Measurements from ENCODE around the gene RBL1. TPM values are rescaled to one million over a fixed set of nuclear protein-coding genes. Genes with fewer than 3 reads are reported as not detected.
A peak's percentile ranks its signal among the peaks of the same experiment; 100 is the strongest.

RBL1 gene
- total and polyA plus RNA-seq, 2 experiments from 2014 or later: 4.4 to 7.0 TPM

GRCh38 chr20:36957875-36958667 lies 137.7 kb downstream of the RBL1 start:
- no peaks in the 10 kb centered on the region for H3K9me2 ChIP-seq (ENCODE audit: insufficient read depth)
- H2AFZ ChIP-seq: no peak overlapping the region
- H3K4me3 ChIP-seq: no peak overlapping the region
- DNase-seq: no peak
- no peaks in the 10 kb centered on the region for H3K79me2 ChIP-seq (ENCODE audit: insufficient read depth)
- in situ Hi-C loops (cut with MboI): no loop called here
- 82 to 83% methylated on average over 10 of the region's 10 CpGs for WGBS, 2 experiments (ENCODE audit: low coverage in 1 of 2, low lambda C conversion rate in 2 of 2, missing lambda C conversion rate in 2 of 2)
- no peaks in the 10 kb centered on the region for H3F3A ChIP-seq (ENCODE audit: insufficient read depth)
- H3K27ac ChIP-seq: no peak overlapping the region
- H3K27me3 ChIP-seq (replicated peaks; ENCODE audit: insufficient read depth): no peaks in the 10 kb centered on the region
- no peaks in the 10 kb centered on the region for H3K36me3 ChIP-seq (ENCODE audit: low read depth)
- no peaks in the 10 kb centered on the region for H4K20me1 ChIP-seq (ENCODE audit: insufficient read depth)
- H3K9ac ChIP-seq: no peak overlapping the region
- no peak for TF ChIP-seq EZH2phosphoT487 (IDR thresholded peaks at IDR 0.05; ENCODE audit: insufficient read depth, low read depth)
- no peak for TF ChIP-seq EZH2 (IDR thresholded peaks at IDR 0.05; ENCODE audit: insufficient read depth, poor library complexity, severe bottlenecking)
- no peak overlapping the region for H3K4me2 ChIP-seq (ENCODE audit: unreplicated experiment)
- H3K9me3 ChIP-seq (ENCODE audit: low read depth): no peaks in the 10 kb centered on the region
- no peaks in the 10 kb centered on the region for H3K4me1 ChIP-seq (ENCODE audit: insufficient read depth)

GRCh38 chr20:36956674-36957073 lies 139.1 kb downstream of the RBL1 start:
- H3K4me3 ChIP-seq: no peak overlapping the region
- H3K9me2 ChIP-seq (ENCODE audit: insufficient read depth): no peaks in the 10 kb centered on the region
- DNase-seq: no peak
- H3K9ac ChIP-seq: no peak overlapping the region
- 86 to 92% methylated on average over 2 of the region's 2 CpGs for WGBS, 2 experiments (ENCODE audit: low coverage in 1 of 2, low lambda C conversion rate in 2 of 2, missing lambda C conversion rate in 2 of 2)
- no peak overlapping the region for H3K4me2 ChIP-seq (ENCODE audit: unreplicated experiment)
- no peaks in the 10 kb centered on the region for H3F3A ChIP-seq (ENCODE audit: insufficient read depth)
- H3K9me3 ChIP-seq (ENCODE audit: low read depth): no peaks in the 10 kb centered on the region
- H2AFZ ChIP-seq: no peak overlapping the region
- H3K79me2 ChIP-seq (ENCODE audit: insufficient read depth): no peaks in the 10 kb centered on the region
- H3K36me3 ChIP-seq (ENCODE audit: low read depth): no peaks in the 10 kb centered on the region
- no peaks in the 10 kb centered on the region for H3K27me3 ChIP-seq (replicated peaks; ENCODE audit: insufficient read depth)
- no peaks in the 10 kb centered on the region for H4K20me1 ChIP-seq (ENCODE audit: insufficient read depth)
- TF ChIP-seq EZH2 (IDR thresholded peaks at IDR 0.05; ENCODE audit: insufficient read depth, poor library complexity, severe bottlenecking) (no peak), EZH2phosphoT487 (IDR thresholded peaks at IDR 0.05; ENCODE audit: insufficient read depth, low read depth) (no peak)
- H3K27ac ChIP-seq: no peak overlapping the region
- H3K4me1 ChIP-seq (ENCODE audit: insufficient read depth): no peaks in the 10 kb centered on the region
- in situ Hi-C loops (cut with MboI): no loop called here

- no peaks in the 10 kb centered on the region for H3K79me2 ChIP-seq (ENCODE audit: insufficient read depth)
- H3K36me3 ChIP-seq (ENCODE audit: low read depth): no peaks in the 10 kb centered on the region
- in situ Hi-C loops (cut with MboI): no loop called here
- H3F3A ChIP-seq (ENCODE audit: insufficient read depth): no peaks in the 10 kb centered on the region
- no peak overlapping the region for H3K4me2 ChIP-seq (ENCODE audit: unreplicated experiment)
- no peaks in the 10 kb centered on the region for H3K27me3 ChIP-seq (replicated peaks; ENCODE audit: insufficient read depth)
- H3K27ac ChIP-seq: no peak overlapping the region
- H4K20me1 ChIP-seq (ENCODE audit: insufficient read depth): no peaks in the 10 kb centered on the region
- TF ChIP-seq EZH2 (IDR thresholded peaks at IDR 0.05; ENCODE audit: insufficient read depth, poor library complexity, severe bottlenecking) (no peak), EZH2phosphoT487 (IDR thresholded peaks at IDR 0.05; ENCODE audit: insufficient read depth, low read depth) (no peak)
- no peaks in the 10 kb centered on the region for H3K4me1 ChIP-seq (ENCODE audit: insufficient read depth)
- DNase-seq: no peak
- no peaks in the 10 kb centered on the region for H3K9me2 ChIP-seq (ENCODE audit: insufficient read depth)
- no peak overlapping the region for H3K4me3 ChIP-seq
- 74 to 76% methylated on average over 3 of the region's 3 CpGs for WGBS, 2 experiments (ENCODE audit: low coverage in 1 of 2, low lambda C conversion rate in 2 of 2, missing lambda C conversion rate in 2 of 2)
- H3K9ac ChIP-seq: no peak overlapping the region
- no peaks in the 10 kb centered on the region for H3K9me3 ChIP-seq (ENCODE audit: low read depth)
- no peak overlapping the region for H2AFZ ChIP-seq
Observed at GRCh38 chr20:36956016-36956415, 139.8 kb downstream of the RBL1 start.

GRCh38 chr20:36951979-36952738 lies 143.6 kb downstream of the RBL1 start:
- no peaks in the 10 kb centered on the region for H3K9me3 ChIP-seq (ENCODE audit: low read depth)
- H3F3A ChIP-seq (ENCODE audit: insufficient read depth): no peaks in the 10 kb centered on the region
- H3K4me1 ChIP-seq (ENCODE audit: insufficient read depth): no peaks in the 10 kb centered on the region
- 32 to 33% methylated on average over 11 of the region's 11 CpGs for WGBS, 2 experiments (ENCODE audit: low coverage in 1 of 2, low lambda C conversion rate in 2 of 2, missing lambda C conversion rate in 2 of 2)
- H3K27me3 ChIP-seq (replicated peaks; ENCODE audit: insufficient read depth): no peaks in the 10 kb centered on the region
- H3K4me2 ChIP-seq (ENCODE audit: unreplicated experiment): peak overlapping the region; percentile 91
- TF ChIP-seq EZH2phosphoT487 (IDR thresholded peaks at IDR 0.05; ENCODE audit: insufficient read depth, low read depth): no peak
- no peak for TF ChIP-seq EZH2 (IDR thresholded peaks at IDR 0.05; ENCODE audit: insufficient read depth, poor library complexity, severe bottlenecking)
- no peak overlapping the region for H3K27ac ChIP-seq
- DNase-seq: no peak
- peak overlapping the region; percentile 97 for H2AFZ ChIP-seq
- no peaks in the 10 kb centered on the region for H3K9me2 ChIP-seq (ENCODE audit: insufficient read depth)
- H3K9ac ChIP-seq: peak overlapping the region; percentile 48
- in situ Hi-C loops (cut with MboI): no loop called here
- no peaks in the 10 kb centered on the region for H3K36me3 ChIP-seq (ENCODE audit: low read depth)
- no peaks in the 10 kb centered on the region for H3K79me2 ChIP-seq (ENCODE audit: insufficient read depth)
- no peaks in the 10 kb centered on the region for H4K20me1 ChIP-seq (ENCODE audit: insufficient read depth)
- H3K4me3 ChIP-seq: peak overlapping the region; percentile 88
